Adrenal gland (tissue), 12 donors: ENCODE data around the gene DSG4. TPM values are rescaled to one million over a fixed set of nuclear protein-coding genes. Genes with fewer than 3 reads are reported as not detected.

ENCODE experiments used
- DNase-seq, 7 donors: peaks; one replicate each; pipeline ENCODE4 v3.0.0-alpha.2; 2019 to 2020
- H3K27ac ChIP-seq, 5 donors: fragments of 200-600 bp; sonication (generic) in 4 of 5; 1 replicate in 3 of 5; 2 replicates in 2 of 5; pipeline versions ENCODE4 v1.5.1 to v1.8.0; 2016 to 2020; ENCODE audit warnings: mild to moderate bottlenecking in 1 of 5
- H3K27me3 ChIP-seq: fragments of 200-600 bp; 2 replicates; pipeline ENCODE4 v1.8.0; 2021
- H3K36me3 ChIP-seq, 2 donors: fragments of 200-600 bp; replicated peaks in 1 of 2; 1 replicate in 1 of 2; 2 replicates in 1 of 2; pipeline versions ENCODE4 v1.5.1 to v1.8.0; 2018 to 2022
- H3K4me1 ChIP-seq, 2 donors: fragments of 200-600 bp; replicated peaks in 1 of 2; 1 replicate in 1 of 2; 2 replicates in 1 of 2; pipeline versions ENCODE4 v1.5.1 to v1.8.0; 2018 to 2021
- H3K4me3 ChIP-seq, 4 donors: fragments of 200-600 bp; sonication (generic) in 3 of 4; one replicate each; pipeline ENCODE4 v1.5.1; 2016 to 2018
- H3K9me3 ChIP-seq, 3 donors: fragments of 200-600 bp; sonication (generic) in 1 of 3; replicated peaks in 1 of 3; 1 replicate in 2 of 3; 2 replicates in 1 of 3; pipeline versions ENCODE4 v1.5.1 to v1.8.0; 2016 to 2021
- CTCF ChIP-seq, 6 experiments: fragments of 450-650 bp in 4 of 6; fragments of 200-600 bp in 2 of 6; sonication (generic) in 1 of 6; IDR thresholded peaks; 1 replicate in 5 of 6; 2 replicates in 1 of 6; pipeline versions ENCODE4 v1.5.1 to v1.8.0; 2016 to 2021; ENCODE audit warnings: antibody characterized with exemption in 6 of 6, mild to moderate bottlenecking in 2 of 6, moderate library complexity in 1 of 6
- POLR2A ChIP-seq, 2 donors: fragments of 450-650 bp; IDR thresholded peaks; one replicate each; pipeline ENCODE4 v1.6.1; 2017; ENCODE audit warnings: antibody characterized with exemption in 2 of 2, mild to moderate bottlenecking in 2 of 2, moderate library complexity in 1 of 2
- WGBS, 4 donors: extraction: QIAGEN DNeasy Blood & Tissue Kit in 2 of 4; methylation state at CpG; one replicate each; pipeline versions ENCODE4 v1.1.5 to v1.1.7; 2013 to 2017; 5-methylcytosine and 5-hydroxymethylcytosine counted together
- intact Hi-C, 2 donors: fragments of 100-400 bp; cut with DNase I; formaldehyde crosslinking; loops; one replicate each; pipeline versions ENCODE4 v1.14.1 to v1.15.0; 2022 to 2023
- polyA plus RNA-seq, 3 donors: library from polyadenylated mRNA; stranded (reverse); fragments of 200-250 nt in 2 of 3; fragments of 350-450 nt in 1 of 3; fragmentation: Illumina TruSeq in 1 of 3; extraction: RNeasy Lipid Tissue Mini Kit (QIAGEN cat#74804) in 1 of 3; gene quantifications; one replicate each; pipeline ENCODE4 v1.2.3, GENCODE V29; 2013 to 2014
- total RNA-seq, 9 donors: library from RNA; depleted of rRNA in 4 of 9; stranded (reverse); fragments of >200 nt in 4 of 9; fragments of 120-200 nt in 1 of 9; fragmentation: NEBNext Ultra II Directional in 1 of 9; extraction: Animal tissue kit (Norgen Biotek cat#: 25700) in 1 of 9; gene quantifications; one replicate each; pipeline versions ENCODE4 v1.1.0 to v1.2.4, GENCODE V29; 2013 to 2023
- donor health status: healthy with polysubstance abuse.
- donor health status: Bipolar disorder and iron deficiency.
- donor health status: DM: yes; HTN: yes; CAD: no.
- donor health status: DM: no; HTN: no; CAD: no.
- donor health status: DM: no; HTN: no; CAD: no.
- donor health status: DM: yes; HTN: yes; CAD: no.

Gene DSG4
- total and polyA plus RNA-seq, 12 donors, result not detected

- no peaks in the 10 kb centered on the region for H3K4me1 ChIP-seq
- H3K9me3 ChIP-seq, result no peaks in the 10 kb centered on the region
- no peak for DNase-seq
- H3K27ac ChIP-seq, result no peak overlapping the region
- intact Hi-C loops, result no loop called here
- H3K4me3 ChIP-seq, result no peak overlapping the region
- no peak for TF ChIP-seq CTCF (IDR thresholded peaks at IDR 0.05)
- no peak for TF ChIP-seq POLR2A (IDR thresholded peaks at IDR 0.05)
- H3K36me3 ChIP-seq, result no peaks in the 10 kb centered on the region
- no peaks in the 10 kb centered on the region for H3K27me3 ChIP-seq
- WGBS, 4 donors, result 62 to 75% (median 66%) methylated on average over 4 of the region's 4 CpGs
These were observed 32.7 kb downstream of the DSG4 start for GRCh38 chr18:31409276-31409675.

GRCh38 chr18:31410716-31411483 lies 34.3 kb downstream of the DSG4 start:
- H3K9me3 ChIP-seq, result no peaks in the 10 kb centered on the region
- TF ChIP-seq CTCF (IDR thresholded peaks at IDR 0.05) (no peak), POLR2A (IDR thresholded peaks at IDR 0.05) (no peak)
- intact Hi-C loops, result no loop called here
- no peaks in the 10 kb centered on the region for H3K4me1 ChIP-seq
- no peak for DNase-seq
- H3K27me3 ChIP-seq, result no peaks in the 10 kb centered on the region
- H3K4me3 ChIP-seq, result no peak overlapping the region
- H3K36me3 ChIP-seq, result no peaks in the 10 kb centered on the region
- WGBS, 4 donors, result 47 to 67% (median 55%) methylated on average over 32 to 37 of the region's 37 CpGs
- H3K27ac ChIP-seq, result no peak overlapping the region

GRCh38 chr18:31413137-31413536 lies 36.6 kb downstream of the DSG4 start:
- H3K36me3 ChIP-seq, result no peaks in the 10 kb centered on the region
- no peaks in the 10 kb centered on the region for H3K27me3 ChIP-seq
- no peak for TF ChIP-seq CTCF (IDR thresholded peaks at IDR 0.05)
- no peak for TF ChIP-seq POLR2A (IDR thresholded peaks at IDR 0.05)
- H3K4me1 ChIP-seq, result no peaks in the 10 kb centered on the region
- DNase-seq, result no peak
- WGBS, 4 donors, result 82 to 92% (median 86%) methylated on average over 6 of the region's 6 CpGs
- no peak overlapping the region for H3K4me3 ChIP-seq
- no peak overlapping the region for H3K27ac ChIP-seq
- H3K9me3 ChIP-seq, result no peaks in the 10 kb centered on the region
- intact Hi-C loops, result no loop called here

- no peak for DNase-seq
- no peak overlapping the region for H3K4me3 ChIP-seq
- no peaks in the 10 kb centered on the region for H3K4me1 ChIP-seq
- no peak overlapping the region for H3K27ac ChIP-seq
- H3K36me3 ChIP-seq, result no peaks in the 10 kb centered on the region
- H3K9me3 ChIP-seq, result peaks cover 0 to 6% (median 0%) of the 10 kb centered on the region in 3 donors
- no peak for TF ChIP-seq CTCF (IDR thresholded peaks at IDR 0.05)
- no peak for TF ChIP-seq POLR2A (IDR thresholded peaks at IDR 0.05)
- H3K27me3 ChIP-seq, result no peaks in the 10 kb centered on the region
- intact Hi-C loops, result no loop called here
These were observed 41.3 kb downstream of the DSG4 start for GRCh38 chr18:31417850-31418249.
